GM12891 (cell line): Measurements from ENCODE around the gene KAZN.

ENCODE experiments used
- PAX5 ChIP-seq: IDR thresholded peaks from 2 replicates; pipeline ENCODE4 v1.6.1; 2011; ENCODE audit warnings: low read length, moderate library complexity, mild to moderate bottlenecking; ENCODE audit not compliant: insufficient read depth, severe bottlenecking
- POLR2A ChIP-seq: IDR thresholded peaks from 2 replicates; pipeline ENCODE4 v1.6.1; 2011; ENCODE audit warnings: low read depth, low read length, control low read depth
- POLR2AphosphoS5 ChIP-seq: IDR thresholded peaks from 2 replicates; pipeline ENCODE4 v1.6.1; 2011; ENCODE audit warnings: low read depth, low read length, control low read depth
- TAF1 ChIP-seq: IDR thresholded peaks from 2 replicates; pipeline ENCODE4 v1.6.1; 2011; ENCODE audit warnings: low read depth, low read length, control low read depth

DNA sequence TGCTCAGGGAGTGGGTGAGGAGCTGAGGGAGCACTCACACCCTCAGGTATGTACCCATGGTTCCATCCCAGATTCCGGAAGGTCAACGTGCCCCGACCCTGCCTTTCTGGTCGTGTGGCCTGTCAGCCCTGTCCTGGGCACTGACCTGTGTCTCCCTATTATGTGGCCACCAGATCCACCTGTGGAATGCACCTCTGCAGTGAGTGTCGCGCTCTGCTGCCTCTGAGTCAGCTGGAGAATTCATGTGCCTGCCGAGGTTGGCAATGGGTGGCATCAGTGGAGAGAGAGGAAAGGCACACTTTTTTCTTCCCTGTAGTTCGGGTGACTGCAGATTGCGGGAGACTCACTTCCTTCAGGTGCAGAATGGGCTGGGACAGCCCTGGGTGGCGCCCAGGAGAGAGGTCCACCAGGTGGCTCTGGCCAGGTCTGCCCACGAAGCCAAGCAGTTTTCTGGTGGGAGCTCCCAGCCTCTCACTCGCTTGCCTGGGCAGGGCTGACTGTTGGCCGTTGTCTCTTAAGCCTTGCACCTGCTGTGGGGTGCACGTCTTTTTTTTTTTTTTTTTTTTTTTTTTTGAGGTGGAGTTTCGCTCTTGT lies 378.9 kb downstream of the KAZN start:
- TF ChIP-seq POLR2A (no peak), POLR2AphosphoS5 (no peak), PAX5 (no peak), TAF1 (no peak)
